Astrocyte (in vitro differentiated cells and primary cell): ENCODE measurements around the gene USP34.

Experiments
- CTCF ChIP-seq: IDR thresholded peaks from 2 replicates; pipeline ENCODE4 v1.5.1; 2011; ENCODE audit warnings: low read depth, mild to moderate bottlenecking, inconsistent platforms, low read length, moderate library complexity; ENCODE audit not compliant: insufficient read depth
- EZH2 ChIP-seq: IDR thresholded peaks from 2 replicates; pipeline ENCODE4 v1.6.1; 2012; ENCODE audit warnings: mild to moderate bottlenecking, low read length, inconsistent platforms; ENCODE audit not compliant: insufficient read depth

GRCh38 chr2:61456070-61456745, 14.7 kb downstream of the USP34 start:
- TF ChIP-seq CTCF: no peak
- no peak for TF ChIP-seq EZH2
